ENCODE measurements around the gene NHLRC4.

DNA sequence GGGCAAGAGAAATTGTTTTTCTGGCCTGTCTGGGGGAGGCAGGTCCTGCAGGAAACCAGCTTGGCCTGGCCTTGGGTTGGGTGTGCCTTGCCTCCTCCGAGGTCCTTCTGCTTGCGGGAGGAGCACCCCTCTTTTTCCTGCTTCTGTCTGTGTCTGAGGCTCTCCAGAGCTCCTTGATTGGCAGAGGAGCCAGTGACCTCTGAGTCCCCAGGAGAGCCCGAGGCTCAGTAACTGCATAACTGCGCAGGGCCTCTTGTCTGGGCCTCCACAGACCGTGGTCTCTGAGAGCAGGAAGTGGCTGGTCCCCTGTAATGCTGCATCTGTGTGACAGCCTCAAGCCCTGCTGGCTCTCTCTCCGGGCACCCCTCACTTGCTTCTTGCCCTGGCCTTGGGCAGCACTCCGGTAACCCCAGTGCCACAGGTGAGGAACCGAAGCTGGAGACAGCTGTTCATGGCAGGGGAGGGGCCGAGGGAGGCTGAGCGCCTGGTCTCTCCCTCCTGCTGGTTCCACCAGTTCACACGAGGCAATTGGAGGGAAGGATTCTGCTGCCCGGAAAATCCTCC lies 37.7 kb upstream of the NHLRC4 start:
- TF ChIP-seq POLR2A (IDR thresholded peaks at IDR 0.05), result no peak
- no peak for TF ChIP-seq CTCF (IDR thresholded peaks at IDR 0.05)

Data from lower leg skin (tissue), 3 donors.